WTC11 (cell line): Measurements from ENCODE around the gene SMG9.
A peak's percentile ranks its signal among the peaks of the same experiment; 100 is the strongest.

ENCODE experiments used
- ELF4 ChIP-seq: sonication (generic); formaldehyde crosslinking; IDR thresholded peaks from 2 replicates; pipeline ENCODE4 v1.8.1; 2022; ENCODE audit warnings: low read depth, mild to moderate bottlenecking, moderate library complexity, missing genetic modification reagents
- FOXP1 ChIP-seq: sonication (generic); formaldehyde crosslinking; IDR thresholded peaks from 2 replicates; pipeline ENCODE4 v1.8.0; 2022; ENCODE audit warnings: missing genetic modification reagents, mild to moderate bottlenecking, moderate library complexity, borderline replicate concordance
- NR2C2 ChIP-seq: sonication (generic); formaldehyde crosslinking; IDR thresholded peaks from 2 replicates; pipeline ENCODE4 v1.8.0; 2022; ENCODE audit warnings: mild to moderate bottlenecking, missing genetic modification reagents
- PRDM15 ChIP-seq: sonication (generic); formaldehyde crosslinking; IDR thresholded peaks from 2 replicates; pipeline ENCODE4 v1.8.0; 2022; ENCODE audit warnings: missing genetic modification reagents
- SP1 ChIP-seq: sonication (generic); formaldehyde crosslinking; conservative IDR thresholded peaks from 2 replicates; pipeline ENCODE4 v1.8.1; 2022; ENCODE audit warnings: missing genetic modification reagents
- ZNF121 ChIP-seq: sonication (generic); formaldehyde crosslinking; IDR thresholded peaks from 2 replicates; pipeline ENCODE4 v1.8.0; 2023; ENCODE audit warnings: missing genetic modification reagents
- TF ChIP-seq, protein P1 (sequence below): sonication (generic); formaldehyde crosslinking; IDR thresholded peaks from 2 replicates; pipeline ENCODE4 v1.8.1; 2022; ENCODE audit warnings: mild to moderate bottlenecking, moderate library complexity, missing genetic modification reagents
- TF ChIP-seq, protein P2 (sequence below): fragments of 250-450 bp; sonication (Bioruptor Pico); IDR thresholded peaks from 2 replicates; pipeline ENCODE4 v2.1.2; 2022; ENCODE audit warnings: mild to moderate bottlenecking, moderate library complexity
- TF ChIP-seq, protein P3 (sequence below): fragments of 200-600 bp; IDR thresholded peaks from 2 replicates; pipeline ENCODE4 v1.8.0; 2022; ENCODE audit warnings: antibody characterized with exemption
- TF ChIP-seq, protein P4 (sequence below): sonication (generic); formaldehyde crosslinking; IDR thresholded peaks from 2 replicates; pipeline ENCODE4 v1.8.0; 2023; ENCODE audit warnings: missing genetic modification reagents
- TF ChIP-seq, protein P5 (sequence below): sonication (generic); formaldehyde crosslinking; conservative IDR thresholded peaks from 2 replicates; pipeline ENCODE4 v1.8.1; 2023; ENCODE audit warnings: mild to moderate bottlenecking, low read depth, missing genetic modification reagents, moderate library complexity

DNA sequence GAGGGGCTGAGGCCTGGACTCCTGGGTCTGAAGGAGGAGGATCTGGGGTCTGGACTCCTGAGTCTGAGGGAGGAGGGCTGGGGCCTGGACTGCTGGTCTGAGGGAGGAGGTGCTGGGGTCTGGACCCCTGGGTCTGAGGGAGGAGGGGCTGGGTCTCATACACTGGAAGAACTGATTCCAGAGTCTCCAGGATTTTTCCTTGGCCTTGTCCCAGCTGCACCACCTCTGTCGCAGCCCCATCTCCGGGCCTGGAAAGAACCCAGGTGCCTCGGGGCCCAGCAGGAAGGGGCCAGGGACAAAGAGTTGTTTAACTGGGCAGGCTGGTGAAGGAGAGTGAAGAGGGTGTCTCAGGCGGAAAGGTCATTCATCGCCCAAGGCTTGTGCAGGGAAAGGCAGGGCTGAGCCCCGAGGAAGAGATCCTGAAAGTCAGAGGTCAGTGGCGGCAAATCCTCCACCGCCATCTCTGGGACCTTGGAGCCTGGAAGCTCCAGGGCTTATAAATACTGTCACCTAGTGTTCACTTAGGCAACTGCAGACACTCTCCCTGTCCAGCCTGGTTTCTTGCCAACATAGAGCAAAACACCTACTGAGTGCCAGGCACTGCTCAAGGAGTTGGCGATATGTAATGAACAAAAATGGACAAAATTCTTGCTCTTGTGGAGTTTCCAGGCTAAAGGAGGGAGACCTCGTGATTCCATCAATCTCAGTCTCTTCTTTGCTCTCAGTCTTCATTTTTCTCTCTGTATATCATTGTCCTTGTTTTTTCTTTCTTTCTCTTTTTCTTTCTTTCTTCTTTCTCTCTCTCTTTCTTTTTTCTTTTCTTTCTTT lies 30.4 kb upstream of the SMG9 start:
- no peak for TF ChIP-seq ELF4
- TF ChIP-seq, protein P1, sequence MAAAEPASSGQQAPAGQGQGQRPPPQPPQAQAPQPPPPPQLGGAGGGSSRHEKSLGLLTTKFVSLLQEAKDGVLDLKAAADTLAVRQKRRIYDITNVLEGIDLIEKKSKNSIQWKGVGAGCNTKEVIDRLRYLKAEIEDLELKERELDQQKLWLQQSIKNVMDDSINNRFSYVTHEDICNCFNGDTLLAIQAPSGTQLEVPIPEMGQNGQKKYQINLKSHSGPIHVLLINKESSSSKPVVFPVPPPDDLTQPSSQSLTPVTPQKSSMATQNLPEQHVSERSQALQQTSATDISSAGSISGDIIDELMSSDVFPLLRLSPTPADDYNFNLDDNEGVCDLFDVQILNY (CRISPR knock-in tag) = no peak
- no peak for TF ChIP-seq PRDM15
- TF ChIP-seq, protein P2, sequence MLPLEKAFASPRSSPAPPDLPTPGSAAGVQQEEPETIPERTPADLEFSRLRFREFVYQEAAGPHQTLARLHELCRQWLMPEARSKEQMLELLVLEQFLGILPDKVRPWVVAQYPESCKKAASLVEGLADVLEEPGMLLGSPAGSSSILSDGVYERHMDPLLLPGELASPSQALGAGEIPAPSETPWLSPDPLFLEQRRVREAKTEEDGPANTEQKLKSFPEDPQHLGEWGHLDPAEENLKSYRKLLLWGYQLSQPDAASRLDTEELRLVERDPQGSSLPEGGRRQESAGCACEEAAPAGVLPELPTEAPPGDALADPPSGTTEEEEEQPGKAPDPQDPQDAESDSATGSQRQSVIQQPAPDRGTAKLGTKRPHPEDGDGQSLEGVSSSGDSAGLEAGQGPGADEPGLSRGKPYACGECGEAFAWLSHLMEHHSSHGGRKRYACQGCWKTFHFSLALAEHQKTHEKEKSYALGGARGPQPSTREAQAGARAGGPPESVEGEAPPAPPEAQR (CRISPR knock-in tag) = no peak
- no peak for TF ChIP-seq NR2C2 (CRISPR knock-in tag)
- no peak for TF ChIP-seq SP1
- no peak for TF ChIP-seq FOXP1 (CRISPR knock-in tag)
- TF ChIP-seq, protein P3, sequence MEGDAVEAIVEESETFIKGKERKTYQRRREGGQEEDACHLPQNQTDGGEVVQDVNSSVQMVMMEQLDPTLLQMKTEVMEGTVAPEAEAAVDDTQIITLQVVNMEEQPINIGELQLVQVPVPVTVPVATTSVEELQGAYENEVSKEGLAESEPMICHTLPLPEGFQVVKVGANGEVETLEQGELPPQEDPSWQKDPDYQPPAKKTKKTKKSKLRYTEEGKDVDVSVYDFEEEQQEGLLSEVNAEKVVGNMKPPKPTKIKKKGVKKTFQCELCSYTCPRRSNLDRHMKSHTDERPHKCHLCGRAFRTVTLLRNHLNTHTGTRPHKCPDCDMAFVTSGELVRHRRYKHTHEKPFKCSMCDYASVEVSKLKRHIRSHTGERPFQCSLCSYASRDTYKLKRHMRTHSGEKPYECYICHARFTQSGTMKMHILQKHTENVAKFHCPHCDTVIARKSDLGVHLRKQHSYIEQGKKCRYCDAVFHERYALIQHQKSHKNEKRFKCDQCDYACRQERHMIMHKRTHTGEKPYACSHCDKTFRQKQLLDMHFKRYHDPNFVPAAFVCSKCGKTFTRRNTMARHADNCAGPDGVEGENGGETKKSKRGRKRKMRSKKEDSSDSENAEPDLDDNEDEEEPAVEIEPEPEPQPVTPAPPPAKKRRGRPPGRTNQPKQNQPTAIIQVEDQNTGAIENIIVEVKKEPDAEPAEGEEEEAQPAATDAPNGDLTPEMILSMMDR = peak; percentile 82
- TF ChIP-seq, protein P4, sequence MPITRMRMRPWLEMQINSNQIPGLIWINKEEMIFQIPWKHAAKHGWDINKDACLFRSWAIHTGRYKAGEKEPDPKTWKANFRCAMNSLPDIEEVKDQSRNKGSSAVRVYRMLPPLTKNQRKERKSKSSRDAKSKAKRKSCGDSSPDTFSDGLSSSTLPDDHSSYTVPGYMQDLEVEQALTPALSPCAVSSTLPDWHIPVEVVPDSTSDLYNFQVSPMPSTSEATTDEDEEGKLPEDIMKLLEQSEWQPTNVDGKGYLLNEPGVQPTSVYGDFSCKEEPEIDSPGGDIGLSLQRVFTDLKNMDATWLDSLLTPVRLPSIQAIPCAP (CRISPR knock-in tag) = no peak
- TF ChIP-seq ZNF121 (CRISPR knock-in tag) = no peak
- TF ChIP-seq, protein P5, sequence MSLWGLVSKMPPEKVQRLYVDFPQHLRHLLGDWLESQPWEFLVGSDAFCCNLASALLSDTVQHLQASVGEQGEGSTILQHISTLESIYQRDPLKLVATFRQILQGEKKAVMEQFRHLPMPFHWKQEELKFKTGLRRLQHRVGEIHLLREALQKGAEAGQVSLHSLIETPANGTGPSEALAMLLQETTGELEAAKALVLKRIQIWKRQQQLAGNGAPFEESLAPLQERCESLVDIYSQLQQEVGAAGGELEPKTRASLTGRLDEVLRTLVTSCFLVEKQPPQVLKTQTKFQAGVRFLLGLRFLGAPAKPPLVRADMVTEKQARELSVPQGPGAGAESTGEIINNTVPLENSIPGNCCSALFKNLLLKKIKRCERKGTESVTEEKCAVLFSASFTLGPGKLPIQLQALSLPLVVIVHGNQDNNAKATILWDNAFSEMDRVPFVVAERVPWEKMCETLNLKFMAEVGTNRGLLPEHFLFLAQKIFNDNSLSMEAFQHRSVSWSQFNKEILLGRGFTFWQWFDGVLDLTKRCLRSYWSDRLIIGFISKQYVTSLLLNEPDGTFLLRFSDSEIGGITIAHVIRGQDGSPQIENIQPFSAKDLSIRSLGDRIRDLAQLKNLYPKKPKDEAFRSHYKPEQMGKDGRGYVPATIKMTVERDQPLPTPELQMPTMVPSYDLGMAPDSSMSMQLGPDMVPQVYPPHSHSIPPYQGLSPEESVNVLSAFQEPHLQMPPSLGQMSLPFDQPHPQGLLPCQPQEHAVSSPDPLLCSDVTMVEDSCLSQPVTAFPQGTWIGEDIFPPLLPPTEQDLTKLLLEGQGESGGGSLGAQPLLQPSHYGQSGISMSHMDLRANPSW (CRISPR knock-in tag) = no peak
